HG02973 (cell line): ENCODE measurements around the gene NLRP9.

Experiments
- ATAC-seq: cut with Tn5 transposase; IDR thresholded peaks from one replicate; pipeline ENCODE4 v1.9.1; 2021; ENCODE audit warnings: moderate library complexity; ENCODE audit not compliant: unreplicated experiment

The NLRP9 gene

DNA sequence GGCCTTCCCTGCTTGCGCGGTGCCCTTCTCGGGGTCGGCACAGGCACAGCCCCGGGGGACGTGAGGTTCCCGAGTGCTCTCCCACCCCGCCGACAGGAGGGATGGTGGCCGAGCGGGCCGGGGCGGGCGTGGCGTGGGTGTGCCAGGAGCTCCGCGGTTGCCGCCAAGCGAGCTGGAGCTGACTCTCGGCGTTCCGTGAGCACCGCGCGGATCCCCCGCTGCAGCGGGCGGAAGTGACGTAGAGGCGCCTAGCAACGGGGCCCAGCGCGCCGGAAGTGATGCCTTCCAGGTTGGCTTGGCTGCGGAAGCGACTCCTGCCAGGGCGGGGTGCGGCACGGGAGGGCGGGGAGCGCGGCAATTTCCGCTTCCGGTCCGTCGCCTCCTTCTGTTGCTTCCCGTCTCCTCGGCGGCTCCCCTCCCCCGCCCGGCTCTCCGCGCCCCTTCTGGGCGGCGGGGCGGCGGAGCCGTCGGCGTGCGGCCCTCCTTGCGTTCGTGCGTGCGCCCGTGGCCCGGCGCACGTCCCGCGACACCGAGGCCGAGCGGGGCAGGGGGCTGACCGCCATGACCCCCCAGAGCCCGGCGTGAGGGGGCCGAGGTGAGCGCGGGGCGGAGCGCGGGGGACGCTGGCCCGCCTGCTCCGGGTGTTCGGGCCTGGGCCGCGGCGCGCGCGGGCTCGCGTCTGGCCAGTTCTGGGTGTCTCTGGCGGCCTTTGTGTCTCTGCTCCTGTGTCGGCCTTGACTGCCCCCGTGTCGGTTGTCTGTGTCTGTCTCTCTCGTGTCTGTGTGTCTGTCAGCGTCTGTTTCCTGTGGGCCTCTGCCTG, 63.2 kb downstream of the NLRP9 start, which contains the start of gene EPN1:
EPN1 (plus strand) TSS at position 386 of the 820 bp plus-strand sequence. CDS start 3,402 bp downstream, outside the sequence.
- peak; percentile 54 for ATAC-seq

DNA sequence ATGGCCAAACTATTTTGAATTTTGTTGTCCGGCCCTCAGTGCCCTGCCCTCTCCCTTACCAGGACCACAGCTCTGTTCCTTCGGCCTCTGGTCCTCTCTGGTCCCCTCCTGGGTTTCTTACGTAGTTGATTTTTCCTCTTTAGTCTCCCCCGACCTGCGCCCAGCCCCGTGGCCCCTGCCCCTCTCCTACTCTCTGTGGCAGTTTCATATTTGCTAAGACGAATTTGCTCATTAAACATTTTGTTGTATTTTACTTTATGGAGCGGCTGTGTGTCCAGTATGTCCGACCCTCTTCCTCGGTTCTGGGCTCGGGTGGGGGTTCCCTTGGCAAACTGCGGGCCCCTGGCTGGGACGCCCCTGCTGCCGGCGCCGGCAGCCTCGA, 63.8 kb downstream of the NLRP9 start:
- ATAC-seq = no peak

- ATAC-seq = no peak
Measured at GRCh38 chr19:55673889-55674288, 64.3 kb downstream of the NLRP9 start.

DNA sequence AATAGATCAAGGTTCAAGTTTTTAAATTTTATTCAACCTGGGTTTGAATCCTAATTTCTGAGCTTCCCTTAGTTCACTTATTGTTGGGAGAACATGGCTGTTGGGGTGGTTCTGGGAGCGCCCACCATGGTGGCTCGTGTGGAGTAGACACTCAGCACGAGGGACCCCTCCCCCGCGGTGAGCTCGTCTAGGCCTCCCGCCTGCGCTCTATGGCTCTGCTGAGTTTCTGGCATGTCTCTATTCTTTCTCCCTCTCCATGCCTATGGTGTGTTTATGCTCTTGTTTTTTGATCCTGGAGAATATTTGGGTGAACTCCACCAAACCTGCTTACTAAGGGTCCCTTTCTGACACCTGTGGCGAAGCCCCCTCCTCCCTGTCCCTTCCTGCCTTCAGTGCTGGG, 64.7 kb downstream of the NLRP9 start:
- ATAC-seq = no peak

DNA sequence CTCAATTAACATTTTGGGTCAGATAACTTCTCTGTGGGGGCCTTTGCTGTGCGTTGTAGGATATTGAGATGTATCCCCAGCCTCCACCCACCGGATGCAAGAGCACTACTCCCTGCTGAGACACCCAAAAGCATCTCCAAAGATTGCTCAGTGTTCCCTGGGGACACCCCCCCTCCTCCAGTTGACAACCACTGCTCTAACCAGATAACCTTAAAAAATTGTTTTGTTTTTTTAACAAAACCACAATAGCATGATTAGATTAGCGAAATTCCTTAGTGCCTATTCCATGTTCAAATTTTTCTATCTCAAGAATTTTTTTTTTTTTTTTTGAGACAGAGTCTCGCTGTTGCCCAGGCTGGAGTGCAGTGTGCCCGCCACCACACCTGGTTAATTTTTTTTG, 65.8 kb downstream of the NLRP9 start:
- ATAC-seq = no peak

- ATAC-seq = no peak
Measured at GRCh38 chr19:55671054-55671378, 67.2 kb downstream of the NLRP9 start.

GRCh38 chr19:55670280-55671053, 67.7 kb downstream of the NLRP9 start:
- no peak for ATAC-seq

GRCh38 chr19:55669418-55670279, 68.6 kb downstream of the NLRP9 start:
- no peak for ATAC-seq

DNA sequence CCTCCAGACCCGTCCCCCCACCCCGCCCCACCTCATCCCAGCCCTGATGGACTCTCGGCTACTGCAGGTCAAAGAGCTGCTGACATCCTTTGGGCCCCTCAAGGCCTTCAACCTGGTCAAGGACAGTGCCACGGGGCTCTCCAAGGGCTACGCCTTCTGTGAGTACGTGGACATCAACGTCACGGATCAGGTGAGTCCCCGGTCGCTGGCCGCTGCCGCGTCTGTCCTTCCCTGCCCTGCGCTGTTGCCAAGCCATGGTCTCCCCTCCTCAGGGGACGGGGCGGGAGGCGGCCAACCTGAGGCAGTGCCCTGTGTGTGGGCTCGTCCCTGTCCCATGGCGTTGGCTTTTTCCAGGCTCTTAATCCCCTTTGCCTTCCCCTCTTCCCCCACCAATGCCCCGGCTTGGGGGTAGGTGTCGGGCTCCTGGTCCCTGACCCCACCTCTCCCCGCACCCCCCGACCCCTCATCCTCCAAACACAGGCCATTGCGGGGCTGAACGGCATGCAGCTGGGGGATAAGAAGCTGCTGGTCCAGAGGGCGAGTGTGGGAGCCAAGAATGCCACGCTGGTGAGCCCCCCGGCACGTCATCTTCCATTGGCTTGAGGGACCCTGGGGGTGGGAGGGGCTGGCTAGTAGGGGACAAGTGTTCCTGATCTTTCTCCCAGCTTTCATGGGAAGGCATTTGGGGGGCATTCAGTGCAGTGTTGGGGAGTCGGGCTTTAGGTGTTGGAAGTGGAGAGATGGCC, 69.4 kb downstream of the NLRP9 start:
- no peak for ATAC-seq

DNA sequence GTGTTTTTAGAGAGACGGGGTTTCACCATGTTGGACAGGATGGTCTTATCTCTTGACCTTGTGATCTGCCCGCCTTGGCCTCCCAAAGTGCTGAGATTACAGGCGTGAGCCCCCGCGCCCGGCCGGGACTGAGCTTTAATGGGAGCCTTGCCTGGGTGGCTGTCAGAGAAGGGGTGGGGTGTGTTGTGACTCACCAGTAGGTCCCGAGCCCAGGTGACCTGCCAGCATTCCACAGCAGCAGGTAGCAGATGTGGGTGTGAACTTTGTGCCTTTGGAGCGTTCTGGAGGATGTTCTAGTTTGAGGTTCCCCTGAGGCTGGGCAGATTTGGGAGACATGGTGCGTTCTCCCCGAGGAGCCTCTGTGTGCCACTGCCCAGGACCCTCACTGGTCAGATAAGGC, 70.2 kb downstream of the NLRP9 start:
- no peak for ATAC-seq

- no peak for ATAC-seq
Measured at GRCh38 chr19:55667511-55667910, 70.7 kb downstream of the NLRP9 start.

GRCh38 chr19:55667006-55667381, 71.2 kb downstream of the NLRP9 start:
- ATAC-seq = no peak

- no peak for ATAC-seq
Measured at GRCh38 chr19:55666343-55667005, 71.7 kb downstream of the NLRP9 start.

DNA sequence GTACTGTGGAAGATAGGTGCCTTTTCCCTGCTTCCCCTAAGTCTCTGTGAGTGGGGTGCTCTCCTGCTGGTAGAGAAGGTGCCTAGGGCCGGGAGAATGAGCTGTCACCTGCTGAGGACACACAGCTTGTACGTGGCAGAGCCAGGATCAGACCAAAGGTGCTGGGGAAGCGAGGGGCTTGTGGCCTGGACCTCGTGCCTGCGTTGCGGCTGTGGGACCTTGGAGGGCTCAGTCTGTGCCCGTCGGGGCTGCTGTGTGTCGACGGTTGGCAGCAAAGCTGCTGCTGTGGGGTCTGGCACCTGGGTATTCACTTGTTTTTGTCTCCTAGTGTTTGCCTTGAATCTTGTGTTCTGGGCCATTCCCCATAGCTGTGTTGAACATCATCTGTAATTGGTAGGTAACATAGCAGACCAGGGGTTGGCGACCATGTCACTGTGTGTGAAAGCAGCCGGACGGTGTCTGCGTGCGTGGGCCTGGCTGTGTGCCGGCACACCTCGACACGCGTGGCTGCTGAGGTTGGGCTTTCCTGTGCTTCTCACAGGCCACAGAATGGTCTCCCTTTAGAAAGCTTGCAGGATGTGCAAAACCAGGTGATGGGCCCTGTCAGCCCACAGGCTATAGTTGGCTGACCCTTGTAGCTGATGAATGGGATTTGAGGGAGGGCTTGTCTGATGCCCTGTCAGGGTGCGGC, 74.2 kb downstream of the NLRP9 start:
- no peak for ATAC-seq

DNA sequence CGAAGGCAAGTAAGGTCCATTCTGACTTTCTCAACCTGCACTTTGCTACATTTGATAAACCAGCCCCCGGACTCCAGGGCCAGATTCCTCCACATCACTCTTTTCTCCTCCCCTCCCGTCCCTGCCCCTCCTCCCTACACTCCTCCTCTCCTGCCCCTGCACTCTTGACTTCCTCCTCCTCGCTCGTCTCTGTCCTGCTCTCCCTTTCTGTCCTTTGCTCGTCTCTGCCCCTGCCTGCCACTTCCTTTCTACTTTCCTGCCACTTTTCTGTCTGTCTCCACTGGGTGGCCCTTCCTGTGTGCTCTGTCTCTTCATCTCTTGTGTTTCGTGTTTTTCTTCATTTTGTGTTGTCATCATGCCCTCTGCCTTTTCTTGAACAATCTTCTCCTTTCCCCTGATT, 76.4 kb downstream of the NLRP9 start:
- ATAC-seq = no peak

GRCh38 chr19:55660991-55661390, 77.2 kb downstream of the NLRP9 start:
- no peak for ATAC-seq

DNA sequence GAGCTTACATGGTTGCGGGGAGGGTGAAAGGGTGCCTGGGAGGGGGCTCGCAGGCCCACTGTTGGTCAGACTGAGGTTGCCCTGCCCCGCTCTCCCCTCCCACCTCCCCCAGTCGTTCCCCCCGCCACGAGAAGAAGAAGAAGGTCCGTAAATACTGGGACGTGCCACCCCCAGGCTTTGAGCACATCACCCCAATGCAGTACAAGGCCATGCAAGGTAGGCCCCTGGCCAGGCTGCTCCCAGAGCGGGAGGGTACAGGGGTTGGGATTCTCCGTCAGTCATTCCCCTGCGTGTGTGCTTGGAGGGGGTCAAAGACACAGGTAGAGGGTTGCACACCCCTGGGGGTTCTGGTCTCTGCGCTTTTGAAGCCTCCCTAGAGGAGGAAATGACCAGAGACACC, 77.8 kb downstream of the NLRP9 start:
- no peak for ATAC-seq

DNA sequence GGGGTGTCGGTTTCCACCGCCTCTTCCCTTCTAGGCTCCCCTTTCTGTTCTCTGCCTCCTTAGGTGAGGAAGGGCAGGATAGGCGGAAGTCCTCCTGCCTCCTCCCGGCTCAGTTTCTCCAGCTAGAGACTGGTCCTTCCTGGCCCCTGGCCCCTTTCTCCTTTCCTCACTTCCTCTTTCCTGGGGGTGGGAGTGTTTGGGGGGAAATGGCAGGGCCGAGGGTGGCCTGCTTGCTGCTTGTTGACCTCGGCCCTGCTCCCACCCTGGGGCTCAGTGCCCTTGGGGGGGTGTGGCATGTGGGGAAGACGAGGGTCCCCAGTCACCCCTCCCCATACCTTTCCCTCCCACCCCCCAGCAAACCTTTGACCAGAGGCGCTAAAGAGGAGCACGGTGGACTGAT, 78.4 kb downstream of the NLRP9 start:
- ATAC-seq = no peak

- ATAC-seq = no peak
Measured at GRCh38 chr19:55658846-55659459, 79.2 kb downstream of the NLRP9 start.
